ENCODE results near the gene FEZF2.

The FEZF2 gene

DNA sequence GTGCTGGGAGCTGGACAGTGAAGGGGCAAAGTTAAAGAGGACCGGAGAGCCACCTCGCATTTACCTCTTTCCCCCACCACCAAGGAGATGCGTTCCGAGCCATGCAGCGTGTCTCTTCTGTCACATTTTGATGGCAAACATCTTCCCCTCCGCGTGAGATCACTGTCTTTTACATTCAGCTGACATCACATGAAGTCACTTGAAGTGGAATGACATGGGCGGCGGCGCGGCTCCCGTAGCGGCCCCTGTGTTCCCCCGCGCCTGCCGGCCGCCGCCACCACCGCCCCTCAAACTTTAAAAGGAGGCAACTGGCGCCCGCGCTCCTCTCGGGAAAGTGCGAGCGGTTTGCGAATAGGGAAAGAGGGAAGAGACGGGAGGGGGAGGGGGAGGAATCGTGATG is at the start of gene FEZF2:
Gene FEZF2 (minus strand): TSS at position 336 of the 400 bp plus-strand sequence. CDS start 682 bp downstream, outside the sequence.
- in situ Hi-C loops (cut with MboI; ENCODE audit: low sequenced_read_pairs): no loop called here

DNA sequence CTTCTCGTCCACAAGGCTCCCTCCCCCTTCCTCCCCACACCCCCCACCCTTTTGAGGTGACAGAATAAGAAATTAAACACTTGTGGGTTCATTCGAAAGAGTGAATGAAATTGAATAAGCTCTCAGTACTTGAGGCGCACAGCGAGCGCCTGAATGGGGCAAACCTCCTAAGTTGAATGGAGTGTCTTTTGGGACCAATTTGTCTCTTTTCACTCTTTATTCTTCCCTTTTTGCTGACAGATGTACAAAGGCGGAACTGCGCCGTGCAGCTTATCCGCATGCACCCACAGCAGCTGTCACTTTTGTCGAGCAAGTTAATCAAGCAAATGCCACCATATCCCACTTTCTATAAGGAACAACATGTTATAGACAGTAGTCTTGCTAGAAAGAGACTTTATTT is 47.9 kb upstream of the FEZF2 start:
- in situ Hi-C loops (cut with MboI; ENCODE audit: low sequenced_read_pairs): no loop called here

DNA sequence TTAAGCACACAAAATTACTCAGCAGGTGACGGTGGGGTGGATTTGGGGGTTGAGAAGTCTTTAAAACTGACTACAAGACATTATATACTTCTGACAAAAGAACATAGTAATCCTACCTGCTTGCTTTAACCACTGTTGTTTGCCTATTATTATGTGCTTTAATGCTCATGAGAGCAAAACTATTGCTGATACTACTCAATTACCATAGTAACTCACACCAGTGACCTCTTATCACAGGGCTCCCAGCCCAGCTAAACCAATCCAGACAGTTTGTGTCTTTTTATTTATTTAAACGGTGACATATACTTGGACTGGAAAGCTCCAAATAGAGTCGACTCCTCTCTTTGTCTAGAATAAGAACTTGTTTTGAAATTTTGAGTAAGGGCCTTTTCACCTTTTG is 42.8 kb upstream of the FEZF2 start:
- in situ Hi-C loops (cut with MboI; ENCODE audit: low sequenced_read_pairs): no loop called here

DNA sequence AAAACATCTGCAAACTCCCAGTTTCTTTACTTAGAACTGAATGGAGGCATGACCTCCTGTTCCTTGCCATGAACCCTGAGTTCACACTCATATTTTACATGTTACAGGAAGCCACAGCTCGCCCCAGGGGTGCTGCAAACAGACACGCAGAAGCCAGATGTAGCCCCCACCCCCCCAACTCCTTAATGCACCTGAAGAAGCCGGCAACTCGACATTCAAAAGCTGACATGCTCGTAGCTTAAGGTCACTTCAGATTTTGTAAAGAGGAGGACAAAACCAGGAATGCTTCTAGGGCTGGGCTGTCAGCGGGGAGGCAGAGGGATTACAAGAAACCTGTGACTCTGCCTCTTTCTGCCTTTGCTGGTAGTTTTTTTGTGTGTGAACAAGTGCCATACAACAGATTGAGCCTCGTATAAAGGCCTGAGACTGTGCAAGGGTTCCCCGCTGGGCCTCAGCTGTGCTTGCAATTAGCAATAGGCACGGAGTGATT is 42.0 kb upstream of the FEZF2 start:
- in situ Hi-C loops (cut with MboI; ENCODE audit: low sequenced_read_pairs): no loop called here

DNA sequence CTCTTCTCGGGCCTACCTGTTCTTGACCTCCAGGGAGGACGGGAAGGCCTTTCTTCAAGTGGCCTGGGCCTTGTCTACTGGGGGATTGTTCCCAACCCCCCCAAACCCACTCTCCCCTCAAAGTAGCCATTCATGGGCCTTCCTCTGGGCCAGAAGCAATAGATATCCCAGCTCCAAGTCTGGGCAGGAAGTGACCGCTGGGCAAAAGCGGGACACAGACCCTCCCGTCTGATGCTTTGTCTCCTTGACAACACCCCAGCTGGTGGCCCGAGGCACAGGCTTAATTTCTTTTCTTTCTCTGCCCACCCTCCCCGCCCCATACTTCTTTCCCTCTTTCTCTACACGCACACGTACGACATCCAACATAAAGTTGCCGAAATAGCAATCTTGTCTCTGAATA is 41.4 kb upstream of the FEZF2 start:
- in situ Hi-C loops (cut with MboI; ENCODE audit: low sequenced_read_pairs): no loop called here

DNA sequence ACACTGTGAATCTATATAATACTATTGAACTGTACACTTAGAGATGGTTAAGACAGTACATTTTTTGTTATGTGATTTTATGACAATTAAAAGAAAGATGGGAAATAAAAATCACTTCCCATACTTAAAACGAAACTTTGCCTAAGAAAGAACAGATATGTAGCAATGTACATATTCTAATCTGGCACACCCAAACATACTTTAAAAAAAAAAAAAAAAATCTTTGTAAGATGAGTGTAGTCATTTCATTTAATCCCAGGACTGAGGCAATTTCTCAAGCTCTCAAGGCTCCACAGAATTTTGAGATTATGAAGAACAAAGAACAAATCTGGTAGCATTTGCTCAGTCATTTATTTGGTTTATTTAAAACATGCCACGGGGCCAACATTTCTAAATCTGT is 40.3 kb upstream of the FEZF2 start:
- in situ Hi-C loops (cut with MboI; ENCODE audit: low sequenced_read_pairs): no loop called here

DNA sequence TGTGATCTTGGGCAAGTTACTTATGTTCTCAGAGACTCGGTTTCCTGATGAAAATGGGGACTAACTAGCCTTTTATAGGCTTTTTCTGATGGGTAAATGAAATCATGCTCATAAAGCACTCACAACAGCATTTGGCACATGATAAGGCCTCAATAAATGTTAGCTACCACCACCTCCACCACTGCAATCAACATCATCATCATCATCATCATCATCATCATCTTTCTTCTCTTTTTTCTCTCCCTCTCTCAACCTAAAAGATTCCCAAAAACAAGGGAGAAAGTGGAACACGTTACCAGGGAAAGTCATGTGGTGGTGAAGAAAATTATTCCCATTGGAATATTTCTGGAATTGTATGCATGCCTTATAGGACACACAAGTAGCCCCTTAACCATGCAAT is 33.6 kb upstream of the FEZF2 start:
- in situ Hi-C loops (cut with MboI; ENCODE audit: low sequenced_read_pairs): no loop called here

DNA sequence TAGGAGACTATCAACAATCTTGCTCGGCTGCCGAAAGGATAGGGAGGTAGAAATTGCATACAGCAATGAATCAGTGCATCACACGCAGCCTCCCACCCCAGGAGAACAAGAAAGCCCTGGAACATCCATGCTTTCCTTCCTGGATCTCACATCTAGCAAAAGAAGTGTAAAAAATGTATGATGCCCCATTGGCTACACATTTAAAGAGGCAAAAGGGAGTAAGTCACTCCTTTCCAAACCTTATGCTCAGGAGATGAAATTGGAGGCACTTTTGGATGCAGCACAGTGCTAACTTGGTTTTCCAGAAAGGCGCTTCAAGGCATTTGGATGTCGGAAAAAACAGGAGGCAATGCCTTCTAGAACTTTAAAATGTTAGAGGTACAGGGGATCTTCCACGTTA is 32.2 kb upstream of the FEZF2 start:
- in situ Hi-C loops (cut with MboI; ENCODE audit: low sequenced_read_pairs): no loop called here

DNA sequence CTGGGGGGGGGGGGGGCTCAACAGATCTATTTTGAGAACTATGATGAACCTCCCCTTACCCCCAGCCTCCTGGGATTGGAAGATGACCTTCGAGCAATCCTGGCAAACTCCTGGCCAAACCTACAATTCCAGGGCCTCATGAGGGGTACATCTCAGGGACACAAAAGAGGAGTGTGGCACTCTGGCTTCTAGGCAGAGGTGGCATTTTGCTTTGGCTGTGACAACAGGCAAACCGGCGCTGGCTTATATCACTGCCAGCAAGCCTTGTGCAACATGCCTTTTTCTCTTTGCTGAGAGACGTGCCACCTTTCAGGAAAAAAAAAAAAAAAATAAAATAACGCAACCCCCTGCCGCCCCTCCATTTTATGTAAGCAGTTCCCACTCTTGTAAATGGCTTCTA is 31.8 kb upstream of the FEZF2 start:
- in situ Hi-C loops (cut with MboI; ENCODE audit: low sequenced_read_pairs): no loop called here

DNA sequence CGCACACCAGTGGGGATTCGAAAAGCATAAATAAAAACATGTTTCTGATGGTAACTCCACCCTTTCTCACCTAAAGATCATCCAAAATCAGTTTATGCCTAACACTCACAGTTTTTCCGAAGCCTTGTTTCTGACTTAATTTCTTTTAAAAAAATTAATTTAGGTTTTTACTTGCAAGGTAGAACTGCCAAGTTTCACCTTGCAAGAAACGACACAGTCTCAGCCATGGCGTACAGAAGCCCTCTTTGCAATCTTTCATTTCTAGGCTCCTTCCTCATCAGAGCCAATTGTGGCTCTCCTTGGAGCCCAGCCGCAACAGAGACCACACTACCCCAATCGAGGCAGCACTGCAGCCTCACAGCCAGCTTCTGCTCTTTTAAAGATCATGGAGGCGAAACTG is 31.0 kb upstream of the FEZF2 start:
- in situ Hi-C loops (cut with MboI; ENCODE audit: low sequenced_read_pairs): no loop called here

DNA sequence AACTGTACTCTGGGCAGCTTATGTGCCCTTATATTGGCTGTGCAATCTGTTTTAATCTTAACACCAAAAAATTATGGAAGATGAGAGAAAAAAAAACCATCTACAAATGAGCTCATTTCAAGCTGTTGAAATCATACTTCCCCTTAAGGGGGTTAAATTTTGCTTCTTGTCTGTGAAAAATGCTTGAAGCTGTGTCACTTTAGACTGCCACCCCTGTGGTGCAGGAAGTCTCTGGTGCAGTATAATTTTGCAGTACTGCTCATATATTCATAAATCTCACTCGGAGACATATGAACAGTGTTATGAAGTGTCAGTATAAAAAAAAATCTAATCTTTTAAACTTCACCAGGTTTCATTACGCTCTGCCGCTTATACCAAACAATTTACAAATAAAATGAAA is 30.4 kb upstream of the FEZF2 start:
- in situ Hi-C loops (cut with MboI; ENCODE audit: low sequenced_read_pairs): no loop called here

DNA sequence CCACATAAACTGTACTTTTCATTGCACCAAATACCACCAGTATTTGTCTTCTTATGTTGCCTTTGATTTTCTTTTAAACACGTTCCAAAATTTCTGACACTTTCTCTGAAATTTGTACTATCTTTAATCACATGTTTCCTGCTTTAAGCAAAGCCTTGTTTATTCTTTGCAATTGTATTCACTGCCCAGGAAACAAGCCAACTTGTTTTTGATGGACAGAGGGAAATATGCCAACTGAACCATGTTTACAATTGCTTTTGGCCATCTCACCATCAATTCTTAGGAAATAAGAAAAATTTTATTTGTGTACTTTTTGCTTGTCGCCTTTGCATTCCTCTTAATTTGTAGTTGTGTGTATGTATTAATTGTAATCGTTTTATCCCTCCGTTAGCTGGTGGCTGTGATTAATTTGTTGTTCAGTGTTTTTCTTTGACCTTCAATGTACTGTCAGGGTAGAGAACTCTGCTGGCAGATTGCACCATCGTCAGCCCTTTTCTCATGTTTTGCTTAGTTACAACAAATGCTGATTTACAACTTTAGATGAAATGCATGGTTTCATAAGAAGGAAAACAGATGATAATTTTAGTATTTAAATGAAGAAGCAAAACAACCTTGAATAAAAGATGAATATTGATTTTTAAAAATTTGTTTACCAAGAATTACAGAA is 19.4 kb upstream of the FEZF2 start:
- in situ Hi-C loops (cut with MboI; ENCODE audit: low sequenced_read_pairs): no loop called here

DNA sequence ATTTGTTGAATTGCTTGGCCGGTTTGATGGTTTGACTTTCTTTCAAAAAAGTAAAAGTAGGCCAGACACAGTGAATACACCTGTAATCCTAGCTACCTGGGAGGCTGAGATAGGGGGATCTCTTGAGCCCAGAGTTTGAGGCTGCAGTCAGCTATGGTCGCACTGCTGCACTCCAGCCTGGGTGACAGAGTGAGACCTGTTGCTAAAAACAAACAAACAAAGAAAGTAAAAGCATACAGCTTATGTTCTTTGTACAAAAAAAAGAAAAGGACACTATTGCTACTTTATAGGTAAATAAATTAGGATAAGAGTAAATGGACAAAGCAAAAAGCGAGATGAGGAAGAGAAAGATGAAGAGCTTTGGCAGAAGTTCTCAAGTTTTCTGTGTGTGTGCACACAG is 13.9 kb upstream of the FEZF2 start:
- in situ Hi-C loops (cut with MboI; ENCODE audit: low sequenced_read_pairs): no loop called here

DNA sequence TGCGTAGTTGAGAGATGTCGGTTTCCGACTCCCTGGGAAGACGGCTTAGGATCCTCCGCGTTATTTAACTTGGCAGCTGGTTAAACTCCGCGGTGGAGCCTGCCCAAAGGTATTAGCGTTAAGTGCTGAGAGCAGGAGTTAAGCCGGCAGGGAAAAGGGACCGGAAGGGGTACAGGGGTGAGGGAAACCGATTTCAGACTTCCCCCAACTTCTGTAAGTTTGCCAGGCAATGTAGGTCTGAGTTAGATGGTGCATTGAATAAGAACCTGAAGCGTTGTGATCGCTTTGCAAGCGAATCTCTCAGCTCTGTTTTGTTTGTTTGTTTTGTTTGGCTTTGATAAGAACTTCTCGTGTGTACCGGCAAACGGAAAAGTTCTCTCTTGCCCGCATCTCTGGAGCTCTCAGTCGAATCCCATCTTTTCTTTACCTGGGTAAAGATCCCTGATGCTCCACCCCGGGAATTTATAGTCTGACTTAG is 6.0 kb upstream of the FEZF2 start:
- in situ Hi-C loops (cut with MboI; ENCODE audit: low sequenced_read_pairs): no loop called here

DNA sequence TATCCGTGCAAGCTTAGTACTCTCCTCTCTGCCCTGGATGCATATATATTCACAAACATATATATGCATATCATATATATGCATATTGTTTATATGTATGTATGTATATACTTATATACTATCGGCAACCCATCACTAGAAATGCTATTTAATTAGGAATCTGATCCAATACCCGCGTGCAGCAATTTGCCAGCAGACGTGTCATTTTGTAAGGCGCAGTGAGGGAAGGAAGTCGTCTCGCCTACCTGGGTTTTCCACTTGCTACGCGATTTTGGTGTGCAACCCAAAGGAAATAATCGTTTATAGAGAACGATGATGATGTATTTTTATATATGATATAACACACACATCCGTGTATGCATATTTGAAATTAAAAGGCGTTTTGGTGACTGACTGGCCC is 5.6 kb upstream of the FEZF2 start:
- in situ Hi-C loops (cut with MboI; ENCODE audit: low sequenced_read_pairs): no loop called here

DNA sequence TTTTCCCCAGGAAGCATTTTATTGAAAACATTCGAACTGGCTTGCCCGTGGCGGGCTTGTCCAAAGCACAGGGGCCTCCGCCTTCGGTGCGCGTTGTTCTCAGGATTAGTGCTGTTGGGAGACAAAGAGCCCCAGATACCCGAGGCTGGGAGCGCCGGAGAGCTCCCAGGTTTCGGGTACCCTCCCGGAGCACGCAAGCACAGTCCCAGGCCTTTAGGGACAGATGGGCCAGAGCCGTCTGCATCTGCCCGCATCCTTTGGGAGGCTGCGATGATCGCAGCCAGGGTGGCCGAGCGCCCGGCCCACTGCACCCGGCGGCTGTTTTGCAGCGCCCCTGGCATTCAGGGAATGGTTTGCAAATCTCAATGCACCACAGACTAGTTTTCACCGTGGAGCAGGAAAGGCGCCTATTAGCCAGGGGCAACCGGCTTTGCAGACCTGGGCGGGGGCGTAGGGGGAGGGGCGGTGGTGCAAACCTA is 5.0 kb upstream of the FEZF2 start:
- in situ Hi-C loops (cut with MboI; ENCODE audit: low sequenced_read_pairs): no loop called here

DNA sequence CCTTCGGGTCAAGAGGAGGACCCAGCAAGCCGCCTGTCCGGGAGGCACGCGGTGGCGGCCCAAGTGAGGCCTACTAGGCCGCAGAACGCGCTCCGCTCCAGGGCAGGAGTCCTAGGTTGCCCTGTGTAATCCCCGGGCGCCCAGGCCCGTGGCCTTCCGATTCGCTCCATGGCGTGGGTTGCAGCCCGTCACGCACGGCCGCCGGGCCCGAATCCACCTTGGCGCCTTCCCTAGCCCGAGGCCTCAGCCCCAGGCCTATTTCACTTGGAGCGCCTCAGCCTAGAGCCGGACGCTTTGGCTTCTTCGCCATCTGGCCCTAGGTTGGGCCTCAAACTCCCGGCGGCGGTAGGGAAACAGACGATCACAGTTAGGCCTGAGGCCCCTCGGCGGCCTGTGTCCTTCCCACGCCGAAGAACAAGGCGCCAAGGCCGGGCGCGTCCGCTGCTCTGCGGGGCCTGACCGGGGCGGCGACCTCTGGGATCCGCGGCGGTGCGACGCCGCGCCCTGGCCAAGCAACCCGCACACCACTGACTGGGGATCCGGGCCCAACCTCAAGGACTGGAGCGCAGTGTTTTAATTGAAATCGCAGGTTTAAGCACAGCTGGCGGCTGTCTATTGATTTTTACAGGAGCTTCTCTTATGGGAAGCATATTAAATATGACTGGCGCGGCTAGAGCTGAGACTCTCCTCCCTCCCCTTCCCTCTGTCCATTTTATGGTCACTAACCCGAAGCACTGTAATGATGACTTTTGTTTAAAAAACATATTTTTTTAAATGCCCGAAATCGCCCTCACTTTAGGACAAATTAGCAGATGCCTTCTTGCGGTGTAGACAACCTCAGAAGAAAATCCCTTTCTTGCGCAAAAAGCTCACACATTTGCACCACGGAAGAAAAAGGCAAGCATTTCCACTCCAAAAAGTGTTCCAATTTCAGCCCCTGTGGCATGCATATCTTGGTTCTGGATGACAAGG is 3.8 kb upstream of the FEZF2 start:
- in situ Hi-C loops (cut with MboI; ENCODE audit: low sequenced_read_pairs): no loop called here

DNA sequence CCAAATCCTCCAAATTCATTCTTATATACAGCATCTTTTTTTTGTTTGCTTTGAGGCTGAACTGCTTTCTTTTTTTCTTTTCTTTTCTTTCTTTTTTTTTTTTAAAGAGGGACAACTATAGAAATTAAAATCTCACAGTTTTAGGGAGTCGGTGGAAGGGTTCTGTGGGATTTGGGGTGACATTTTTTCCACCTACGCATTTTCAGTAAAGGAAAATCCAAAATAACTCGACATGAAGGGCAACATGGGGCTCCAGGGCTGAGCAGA is 3.0 kb upstream of the FEZF2 start:
- in situ Hi-C loops (cut with MboI; ENCODE audit: low sequenced_read_pairs): no loop called here

DNA sequence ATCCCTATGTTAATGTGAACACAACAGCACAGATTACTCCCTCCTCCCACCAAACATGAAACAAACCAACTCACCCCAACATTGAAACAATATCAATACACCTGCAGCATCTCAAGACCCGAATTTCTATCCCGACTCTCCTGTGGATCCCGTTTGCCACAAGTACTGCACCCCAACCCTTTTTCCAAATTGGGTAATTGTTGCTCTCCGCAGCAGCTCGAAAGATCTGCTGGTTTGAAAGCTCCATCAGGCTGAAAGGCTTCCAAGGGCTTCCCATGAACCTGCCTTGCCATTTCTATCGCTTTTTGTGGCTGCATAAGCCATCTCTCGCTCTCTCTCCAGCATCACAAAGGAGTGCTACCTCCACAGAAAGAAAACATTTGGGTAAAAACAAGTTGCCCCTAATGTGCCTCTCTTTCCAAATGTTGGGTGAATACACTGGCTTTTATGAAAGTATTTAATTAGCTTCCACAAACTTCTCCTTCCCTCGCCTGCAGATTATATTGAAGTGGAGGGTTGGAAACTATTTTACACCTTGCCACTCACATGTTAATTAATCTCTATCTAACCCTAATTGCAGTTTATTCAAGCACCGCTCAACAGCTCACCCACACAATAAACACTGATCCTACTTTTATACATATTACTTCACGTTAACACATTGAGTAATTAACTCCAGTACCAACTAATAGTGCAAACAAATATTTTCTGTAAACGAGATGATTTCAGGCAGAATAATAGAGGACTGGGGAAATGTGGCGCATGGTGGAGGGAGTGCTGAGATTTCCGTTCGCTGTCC is 2.5 kb upstream of the FEZF2 start:
- in situ Hi-C loops (cut with MboI; ENCODE audit: low sequenced_read_pairs): no loop called here

DNA sequence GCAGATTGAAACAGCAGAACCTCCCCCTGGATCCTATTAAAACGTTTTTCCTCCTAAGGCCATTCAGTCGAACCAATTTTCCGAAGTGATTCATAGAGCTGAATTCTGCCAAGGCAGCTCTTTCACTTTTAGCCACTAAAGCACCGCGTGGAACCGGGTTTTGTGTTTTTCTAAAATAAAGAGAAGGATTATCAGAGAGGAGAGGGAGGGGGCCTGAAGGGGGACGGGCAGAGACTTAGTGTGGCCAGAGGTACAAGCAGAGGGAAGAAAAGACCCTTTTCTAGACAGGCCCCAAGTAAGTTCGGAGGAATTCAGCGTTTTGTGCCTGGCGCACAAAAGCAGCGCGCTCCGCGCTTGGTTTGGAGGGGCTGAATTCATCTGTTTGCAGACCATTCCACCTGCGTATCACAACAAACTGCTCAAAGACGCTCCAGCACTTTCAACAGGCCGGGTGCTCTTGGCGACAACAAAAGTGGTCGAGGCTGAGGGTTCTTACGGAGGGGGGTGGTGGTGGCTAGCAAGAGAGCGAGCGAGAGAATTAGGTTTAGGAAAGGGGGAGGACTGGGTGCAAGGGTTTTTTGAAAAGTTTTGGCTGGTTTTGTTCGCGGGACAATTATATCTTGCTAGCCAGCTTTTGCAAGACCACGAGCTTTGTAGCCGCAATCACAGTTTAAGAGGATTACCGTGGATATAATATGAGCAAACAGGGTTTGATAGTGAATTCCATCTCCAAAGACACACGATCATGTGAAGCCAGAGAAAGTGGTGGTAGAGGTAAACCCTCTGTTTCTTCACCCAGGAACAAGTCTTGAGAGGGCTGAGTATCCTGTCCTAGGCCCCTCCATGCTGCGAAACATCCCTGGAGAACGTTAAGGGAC is 1.2 kb upstream of the FEZF2 start:
- in situ Hi-C loops (cut with MboI; ENCODE audit: low sequenced_read_pairs): no loop called here
